ENCODE measurements around the gene PHF20. TPM values are rescaled to one million over a fixed set of nuclear protein-coding genes. Genes with fewer than 3 reads are reported as not detected.
"Not testable (repeated sequence)": the region's sequence is repeated elsewhere in the genome, so short reads cannot be mapped to it uniquely, and the experiment has no call there.

PHF20 gene
- total RNA-seq, 1 donor = 34.5 TPM

- no peak for TF ChIP-seq CTCF (IDR thresholded peaks at IDR 0.05; ENCODE audit: insufficient read depth, low read depth, low read length)
- H3K4me3 ChIP-seq (ENCODE audit: low read depth, low read length) = peak overlapping the region; percentile 32
- no peak for DNase-seq (ENCODE audit: low read depth)
Measured at GRCh38 chr20:35771367-35771688, 487 bp upstream of the PHF20 start.

GRCh38 chr20:35772563-35773058, 796 bp downstream of the PHF20 start:
- peak overlapping the region; percentile 90 for H3K4me3 ChIP-seq (ENCODE audit: low read depth, low read length)
- no peak for TF ChIP-seq CTCF (IDR thresholded peaks at IDR 0.05; ENCODE audit: insufficient read depth, low read depth, low read length)
- DNase-seq (ENCODE audit: low read depth) = no peak

- peak overlapping the region; percentile 90 for H3K4me3 ChIP-seq (ENCODE audit: low read depth, low read length)
- no peak for TF ChIP-seq CTCF (IDR thresholded peaks at IDR 0.05; ENCODE audit: insufficient read depth, low read depth, low read length)
- peak; percentile 66 for DNase-seq (ENCODE audit: low read depth)
Measured at GRCh38 chr20:35773154-35773751, 1.4 kb downstream of the PHF20 start.

- no peak for DNase-seq (ENCODE audit: low read depth)
- H3K4me3 ChIP-seq (ENCODE audit: low read depth, low read length) = no peak overlapping the region
- TF ChIP-seq CTCF (IDR thresholded peaks at IDR 0.05; ENCODE audit: insufficient read depth, low read depth, low read length) = no peak
Measured at GRCh38 chr20:35774391-35774790, 2.6 kb downstream of the PHF20 start.

- no peak overlapping the region for H3K4me3 ChIP-seq (ENCODE audit: low read depth, low read length)
- DNase-seq (ENCODE audit: low read depth) = peak; percentile 57
- no peak for TF ChIP-seq CTCF (IDR thresholded peaks at IDR 0.05; ENCODE audit: insufficient read depth, low read depth, low read length)
Measured at GRCh38 chr20:35776513-35777101, 4.8 kb downstream of the PHF20 start.

GRCh38 chr20:35783811-35784210, 12.0 kb downstream of the PHF20 start:
- not testable (repeated sequence) for H3K4me3 ChIP-seq (ENCODE audit: low read depth, low read length); DNase-seq (ENCODE audit: low read depth)

GRCh38 chr20:35785541-35785940, 13.7 kb downstream of the PHF20 start:
- DNase-seq (ENCODE audit: low read depth); H3K4me3 ChIP-seq (ENCODE audit: low read depth, low read length): not testable (repeated sequence)

GRCh38 chr20:35788796-35789195, 17.0 kb downstream of the PHF20 start:
- DNase-seq (ENCODE audit: low read depth) = no peak
- no peak for TF ChIP-seq CTCF (IDR thresholded peaks at IDR 0.05; ENCODE audit: insufficient read depth, low read depth, low read length)
- no peak overlapping the region for H3K4me3 ChIP-seq (ENCODE audit: low read depth, low read length)

Data from fibroblast of villous mesenchyme (primary cell).